NCI-H2081 (cell line): ENCODE measurements around the gene CHTF8.
A peak's percentile ranks its signal among the peaks of the same experiment; 100 is the strongest.
"Not testable (repeated sequence)": the region's sequence is repeated elsewhere in the genome, so short reads cannot be mapped to it uniquely, and the experiment has no call there.

Experiments
- DNase-seq, 2 experiments: peaks; one replicate each; lab custom pipeline; 2025; lab: John Stamatoyannopoulos, UW

CHTF8 gene

GRCh38 chr16:69138608-69139007 is 6.2 kb upstream of the CHTF8 start:
- DNase-seq = no peak

DNA sequence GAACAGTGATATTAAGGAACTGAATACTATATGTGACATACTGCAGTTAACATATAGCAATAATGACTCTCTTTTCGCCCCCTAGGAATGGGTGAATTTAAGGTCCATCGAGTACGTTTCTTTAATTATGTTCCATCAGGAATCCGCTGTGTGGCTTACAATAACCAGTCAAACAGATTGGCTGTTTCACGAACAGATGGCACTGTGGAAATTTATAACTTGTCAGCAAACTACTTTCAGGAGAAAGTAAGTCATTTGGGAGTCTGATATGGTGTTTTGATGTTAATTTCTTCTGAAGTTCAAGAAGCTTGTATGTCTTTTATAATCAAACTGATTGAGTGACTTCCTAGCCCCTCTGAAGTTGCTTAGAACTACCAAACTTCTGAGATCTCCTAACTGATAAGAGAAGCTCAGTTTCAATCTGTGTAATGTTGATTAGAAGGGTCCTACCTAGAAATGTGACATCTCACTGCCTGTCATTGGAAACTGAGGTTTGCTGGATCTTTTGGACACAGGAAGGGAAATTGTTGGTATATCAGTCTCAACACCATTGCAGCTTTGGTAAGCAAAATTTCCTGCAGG is 1.1 kb upstream of the CHTF8 start:
- no peak for DNase-seq

- DNase-seq = peak; percentile 58 to 71
Measured at GRCh38 chr16:69131839-69132423, 457 bp downstream of the CHTF8 start.

DNA sequence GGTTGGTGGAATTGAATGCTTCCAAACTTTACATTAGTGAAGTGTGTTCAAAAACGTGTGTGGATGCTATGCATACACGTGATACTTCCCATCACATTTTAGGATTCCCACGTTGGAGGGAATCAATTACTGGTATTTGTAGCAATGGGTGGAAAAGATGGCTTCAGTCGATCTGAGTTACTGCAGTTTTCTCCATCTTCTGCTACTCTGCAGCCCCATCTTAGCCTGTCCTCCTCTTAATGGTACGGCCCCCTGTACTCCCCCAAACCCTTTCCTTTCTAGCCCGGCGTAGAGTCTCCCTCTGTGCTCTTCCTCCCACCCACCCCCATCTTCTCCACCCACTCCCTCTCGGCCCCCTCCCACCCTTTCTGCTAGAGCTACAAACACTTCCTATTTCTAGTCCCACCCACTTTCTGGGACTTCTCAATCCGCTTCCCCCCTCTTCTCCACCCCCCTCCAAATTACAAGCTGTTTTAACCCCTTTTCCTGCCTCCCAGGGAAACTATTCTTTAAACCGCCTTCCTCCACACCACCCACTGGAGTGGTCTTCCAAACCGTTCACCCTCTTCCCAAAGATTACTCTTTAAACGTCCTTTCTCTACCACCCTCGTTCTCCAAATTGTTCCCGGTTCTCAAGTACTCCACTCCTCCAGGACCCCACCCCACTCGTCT is 1.1 kb downstream of the CHTF8 start:
- DNase-seq = peak in 1 of 2 experiments; percentile 1

- DNase-seq = no peak
Measured at GRCh38 chr16:69130461-69130860, 1.9 kb downstream of the CHTF8 start.

DNA sequence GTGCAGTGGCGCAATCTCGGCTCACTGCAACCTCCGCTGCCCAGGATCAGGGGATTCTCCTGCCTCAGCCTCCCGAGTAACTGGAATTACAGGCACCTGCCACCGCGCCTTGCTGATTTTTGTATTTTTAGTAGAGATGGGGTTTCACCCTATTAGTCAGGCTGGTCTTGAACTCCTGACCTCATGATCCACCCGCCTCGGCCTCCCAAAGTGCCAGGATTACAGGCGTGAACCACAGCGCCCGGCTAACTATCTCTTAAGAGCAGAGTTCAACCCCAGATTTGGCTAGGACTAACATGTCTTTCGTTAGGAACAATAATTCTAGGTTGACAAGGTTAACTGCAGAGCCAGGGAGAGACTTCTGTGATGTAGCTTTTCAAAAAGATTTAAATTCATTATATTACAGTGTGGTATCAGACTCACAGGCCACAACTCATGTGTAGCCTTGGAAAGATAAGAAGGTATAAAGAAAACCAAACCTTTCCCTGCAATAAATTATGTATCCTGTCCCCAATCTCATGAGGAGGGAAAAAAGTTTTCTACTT is 4.3 kb downstream of the CHTF8 start:
- no peak for DNase-seq

GRCh38 chr16:69126801-69127200 is 5.6 kb downstream of the CHTF8 start:
- DNase-seq = not testable (repeated sequence)

DNA sequence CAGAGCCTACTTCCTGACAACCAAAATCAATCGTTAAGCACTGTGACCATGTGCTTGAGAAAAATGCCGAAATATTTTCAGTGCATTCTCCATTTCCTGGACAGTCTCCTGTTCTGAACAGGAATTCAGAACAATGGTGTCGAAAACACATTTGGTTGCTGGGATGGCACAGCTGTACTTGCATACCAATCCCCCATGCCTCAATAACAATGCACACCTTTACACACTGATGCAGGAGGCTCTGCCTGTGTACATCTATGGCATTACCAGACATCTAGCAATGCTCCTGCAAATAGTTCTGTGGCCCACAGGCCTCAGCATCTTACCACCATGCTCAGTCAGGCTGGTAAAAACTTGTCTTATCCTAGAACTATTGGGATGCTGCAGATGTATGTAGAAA is 6.2 kb downstream of the CHTF8 start:
- DNase-seq = no peak

GRCh38 chr16:69124961-69125360 is 7.4 kb downstream of the CHTF8 start:
- DNase-seq = not testable (repeated sequence)

- not testable (repeated sequence) for DNase-seq
Measured at GRCh38 chr16:69124406-69124805, 8.0 kb downstream of the CHTF8 start.

DNA sequence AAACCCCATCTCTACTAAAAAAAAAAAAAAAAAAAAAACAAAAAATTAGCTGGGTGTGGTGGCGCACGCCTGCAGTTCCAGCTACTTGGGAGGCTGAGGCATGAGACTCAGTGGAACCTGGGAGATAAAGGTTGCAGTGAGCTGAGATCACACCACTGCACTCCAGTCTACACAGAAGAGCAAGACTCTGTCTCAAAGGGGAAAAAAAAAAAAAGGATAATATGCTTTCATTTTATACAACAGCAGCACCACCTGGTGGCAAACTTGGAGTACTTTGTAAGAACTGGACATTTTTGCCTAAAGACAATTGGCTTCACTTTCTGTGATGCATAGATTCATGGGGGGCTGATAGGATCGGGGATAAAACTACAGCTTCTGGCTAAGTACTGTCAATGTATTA is 8.5 kb downstream of the CHTF8 start:
- DNase-seq = peak; percentile 50 to 62

DNA sequence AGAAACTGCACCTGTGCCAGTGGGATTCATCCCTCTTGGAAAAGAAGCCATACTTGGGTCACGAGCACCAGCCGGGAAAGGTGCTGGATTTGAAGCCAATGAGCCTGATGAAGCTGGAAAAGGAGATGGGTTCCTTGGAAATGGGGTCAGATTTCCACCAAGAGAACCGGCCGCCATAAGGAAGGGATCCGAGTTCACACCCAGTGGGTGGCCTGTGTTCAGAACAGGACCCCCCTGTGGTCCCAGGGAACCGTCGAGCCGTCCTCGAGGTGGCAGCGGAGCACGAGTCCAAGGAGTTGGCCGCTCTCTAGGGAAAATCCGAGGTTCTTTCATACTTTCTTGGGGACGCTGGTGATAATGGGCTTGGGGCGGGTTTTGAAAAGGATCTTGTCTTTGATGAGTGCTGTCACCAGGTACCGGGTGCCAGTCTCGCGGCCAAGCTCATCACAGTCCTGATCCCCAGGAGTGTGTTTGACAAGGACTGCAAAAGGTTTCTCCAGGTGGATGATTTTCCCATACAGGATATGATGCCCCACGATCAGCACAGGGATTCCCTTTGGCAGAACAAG is 12.2 kb downstream of the CHTF8 start:
- DNase-seq = no peak

- DNase-seq = no peak
Measured at GRCh38 chr16:69119536-69119935, 12.9 kb downstream of the CHTF8 start.

DNA sequence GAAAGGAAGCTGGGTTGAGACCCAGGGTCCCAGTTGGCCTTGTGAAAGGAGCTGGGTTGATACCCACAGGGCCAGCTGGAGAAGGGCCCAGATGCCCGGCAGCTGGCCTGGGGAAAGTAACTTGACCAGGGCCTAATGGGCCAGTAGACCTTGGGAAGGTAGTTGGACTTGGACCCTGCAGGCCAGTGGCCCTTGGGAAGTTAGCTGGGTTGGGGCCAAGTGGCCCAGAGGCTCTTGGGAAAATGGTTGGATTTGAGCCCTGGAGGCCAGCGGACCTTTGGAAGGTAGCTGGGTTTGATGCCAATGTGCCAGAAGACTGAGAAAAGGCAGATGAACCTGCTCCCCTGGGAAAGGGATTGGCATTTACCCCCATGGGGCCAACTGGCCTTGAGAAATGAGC is 13.4 kb downstream of the CHTF8 start:
- DNase-seq = no peak

DNA sequence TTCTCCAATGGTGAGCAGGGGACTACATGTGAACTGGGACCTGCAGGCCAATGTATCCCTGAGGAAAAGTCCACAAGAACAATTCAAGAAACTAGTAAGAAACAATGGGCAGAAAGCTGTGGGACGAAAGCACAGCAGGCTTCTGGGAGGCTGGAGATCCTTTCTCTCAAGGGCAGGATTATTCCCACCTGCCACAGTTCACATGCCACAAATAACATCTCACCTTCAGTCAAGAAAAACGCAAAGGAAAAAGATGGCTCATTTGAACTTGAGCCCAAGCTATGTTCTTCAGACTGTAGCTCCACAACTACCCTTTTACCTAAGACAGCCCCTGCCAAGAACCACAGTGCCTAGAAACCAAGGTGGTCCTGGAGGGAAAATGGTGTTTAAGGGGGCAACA is 13.9 kb downstream of the CHTF8 start:
- no peak for DNase-seq

DNA sequence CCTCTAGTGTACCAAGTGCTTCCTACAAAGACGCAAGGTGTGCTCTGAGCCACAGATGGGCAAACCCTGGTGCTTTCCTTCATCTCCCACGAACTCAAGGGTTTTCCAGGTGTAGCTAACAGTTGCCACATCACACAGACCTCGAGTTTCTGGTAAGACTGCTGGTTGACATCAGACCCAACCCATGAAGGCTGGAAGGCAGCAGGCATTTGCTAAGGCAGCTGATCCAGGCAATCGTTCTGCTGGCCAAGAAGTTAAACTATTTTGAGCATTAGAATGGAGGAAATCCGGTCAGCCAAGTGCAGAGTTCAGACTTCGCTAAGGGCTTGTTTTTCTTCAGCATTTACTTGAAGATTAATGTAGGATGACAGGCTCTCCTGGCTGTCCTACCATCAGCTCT is 15.5 kb downstream of the CHTF8 start:
- DNase-seq = no peak

DNA sequence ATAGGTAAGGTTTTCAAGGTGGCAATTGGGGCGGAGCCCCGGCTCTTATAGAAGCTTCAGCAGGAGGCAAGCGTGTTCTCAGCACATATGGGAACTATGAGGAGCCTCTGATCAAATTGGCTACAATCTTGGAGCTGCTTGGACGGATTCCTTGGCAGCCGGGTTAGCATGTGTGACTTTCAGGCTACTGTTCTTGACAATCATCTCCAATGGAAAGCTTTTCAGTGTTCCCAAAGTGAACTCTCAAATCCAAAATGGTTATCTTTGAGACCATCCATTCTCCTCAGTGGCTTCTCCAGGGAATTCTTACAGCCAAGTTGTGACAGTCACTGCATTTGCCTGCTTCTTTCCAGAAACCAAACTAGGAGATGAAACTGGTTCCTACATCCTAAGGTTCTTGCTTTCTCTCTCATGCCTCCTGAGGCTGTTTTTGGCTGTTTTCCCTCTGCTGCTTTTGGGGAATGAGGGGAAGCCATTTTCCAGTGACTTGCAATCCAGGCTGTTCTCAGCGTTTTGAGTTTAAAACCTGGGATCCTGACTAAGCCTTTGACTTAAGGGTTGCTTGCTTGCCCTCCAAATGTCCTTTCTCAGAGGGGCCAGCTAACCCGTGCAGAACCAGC is 16.0 kb downstream of the CHTF8 start:
- no peak for DNase-seq

GRCh38 chr16:69115837-69116236 is 16.6 kb downstream of the CHTF8 start:
- DNase-seq = no peak

GRCh38 chr16:69115361-69115760 is 17.0 kb downstream of the CHTF8 start:
- no peak for DNase-seq

DNA sequence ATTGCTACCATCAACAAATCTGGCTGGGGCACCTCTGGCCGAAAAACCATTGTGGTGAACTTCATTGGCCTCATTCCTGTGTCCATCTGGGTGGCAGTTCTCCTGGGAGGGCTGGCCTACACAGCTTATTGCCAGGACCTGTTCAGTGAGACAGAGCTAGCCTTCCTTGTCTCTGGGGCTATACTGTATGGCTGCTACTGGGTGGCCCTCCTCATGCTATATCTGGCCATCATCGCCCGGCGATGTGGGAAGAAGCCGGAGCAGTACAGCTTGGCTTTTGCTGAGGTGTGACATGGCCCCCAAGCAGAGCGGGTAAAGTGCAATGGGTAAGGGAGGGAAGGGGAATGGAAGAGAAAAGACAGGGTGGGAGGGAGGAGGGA is 17.4 kb downstream of the CHTF8 start:
- DNase-seq = no peak

DNA sequence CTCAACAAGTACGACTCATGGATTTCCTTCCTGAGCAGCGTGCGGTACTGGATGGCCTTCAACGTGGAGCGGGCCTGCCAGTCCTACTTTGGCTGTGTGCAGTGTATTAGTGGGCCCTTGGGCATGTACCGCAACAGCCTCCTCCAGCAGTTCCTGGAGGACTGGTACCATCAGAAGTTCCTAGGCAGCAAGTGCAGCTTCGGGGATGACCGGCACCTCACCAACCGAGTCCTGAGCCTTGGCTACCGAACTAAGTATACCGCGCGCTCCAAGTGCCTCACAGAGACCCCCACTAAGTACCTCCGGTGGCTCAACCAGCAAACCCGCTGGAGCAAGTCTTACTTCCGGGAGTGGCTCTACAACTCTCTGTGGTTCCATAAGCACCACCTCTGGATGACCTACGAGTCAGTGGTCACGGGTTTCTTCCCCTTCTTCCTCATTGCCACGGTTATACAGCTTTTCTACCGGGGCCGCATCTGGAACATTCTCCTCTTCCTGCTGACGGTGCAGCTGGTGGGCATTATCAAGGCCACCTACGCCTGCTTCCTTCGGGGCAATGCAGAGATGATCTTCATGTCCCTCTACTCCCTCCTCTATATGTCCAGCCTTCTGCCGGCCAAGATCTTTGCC is 17.9 kb downstream of the CHTF8 start:
- no peak for DNase-seq

- no peak for DNase-seq
Measured at GRCh38 chr16:69113216-69113615, 19.2 kb downstream of the CHTF8 start.
